SU-DHL-6 (cell line): Measurements from ENCODE around the gene ESAM.

Experiments used
- H2AFZ ChIP-seq: fragments of 200-600 bp; sonication (generic); 2 replicates; pipeline ENCODE4 v1.6.1; 2014; ENCODE audit warnings: low read depth, mild to moderate bottlenecking, moderate library complexity, mixed read lengths, antibody characterized with exemption, low read length; ENCODE audit not compliant: severe bottlenecking
- H3F3A ChIP-seq: fragments of 200-600 bp; shearing (Covaris generic); 2 replicates; pipeline ENCODE4 v1.6.0; 2016; ENCODE audit warnings: antibody characterized with exemption, mild to moderate bottlenecking; ENCODE audit not compliant: insufficient read depth
- H3K27ac ChIP-seq: fragments of 200-600 bp; sonication (generic); 2 replicates; pipeline ENCODE4 v1.5.1; 2016; ENCODE audit warnings: low read depth, mild to moderate bottlenecking, low read length, moderate library complexity, mixed read lengths
- H3K27me3 ChIP-seq: fragments of 200-600 bp; sonication (generic), shearing (Covaris generic); 2 replicates; pipeline ENCODE4 v1.6.0; 2014; ENCODE audit warnings: mild to moderate bottlenecking, low read length
- H3K36me3 ChIP-seq: fragments of 200-600 bp; sonication (generic); 2 replicates; pipeline ENCODE4 v1.6.1; 2014; ENCODE audit warnings: mild to moderate bottlenecking, low read length, mixed read lengths
- H3K4me2 ChIP-seq: fragments of 300-600, 200-600 bp; shearing (Covaris generic), sonication (generic); 2 replicates; pipeline ENCODE4 v1.6.0; 2014; ENCODE audit warnings: low read length, low read depth, mild to moderate bottlenecking; ENCODE audit not compliant: poor library complexity, severe bottlenecking
- H3K4me3 ChIP-seq: fragments of 200-600 bp; sonication (generic); 2 replicates; pipeline ENCODE4 v1.5.1; 2014; ENCODE audit warnings: antibody characterized with exemption, low read length, mild to moderate bottlenecking, mixed read lengths; ENCODE audit not compliant: insufficient read depth, poor library complexity, severe bottlenecking
- H3K79me2 ChIP-seq: fragments of 200-600 bp; sonication (generic); 2 replicates; pipeline ENCODE4 v1.6.1; 2014; ENCODE audit warnings: mild to moderate bottlenecking, low read length, moderate library complexity; ENCODE audit not compliant: insufficient read depth
- H3K9ac ChIP-seq: fragments of 200-600 bp; sonication (generic); 2 replicates; pipeline ENCODE4 v1.7.0; 2014; ENCODE audit warnings: mild to moderate bottlenecking, low read length
- H3K9me2 ChIP-seq: fragments of 200-600 bp; sonication (generic); replicated peaks from 2 replicates; pipeline ENCODE4 v1.6.1; 2014; ENCODE audit warnings: low read length; ENCODE audit not compliant: insufficient read depth
- H3K9me3 ChIP-seq: fragments of 200-600 bp; sonication (generic); 2 replicates; pipeline ENCODE4 v1.6.1; 2014; ENCODE audit warnings: low read length, mixed read lengths; ENCODE audit not compliant: insufficient read depth
- H4K20me1 ChIP-seq: fragments of 200-600 bp; sonication (generic); 2 replicates; pipeline ENCODE4 v1.6.1; 2014; ENCODE audit warnings: low read depth, mild to moderate bottlenecking, antibody characterized with exemption, low read length, moderate library complexity, mixed read lengths
- CTCF ChIP-seq: fragments of 200-600 bp; sonication (generic); IDR thresholded peaks from one replicate; pipeline ENCODE4 v1.5.1; 2017; ENCODE audit warnings: antibody characterized with exemption, mild to moderate bottlenecking, low read length, moderate library complexity; ENCODE audit not compliant: insufficient read depth, poor library complexity, severe bottlenecking
- EZH2phosphoT487 ChIP-seq: fragments of 200-600 bp; sonication (generic), shearing (Covaris generic); conservative IDR thresholded peaks from 2 replicates; pipeline ENCODE4 v1.6.1; 2018; ENCODE audit warnings: mild to moderate bottlenecking, antibody characterized with exemption, low read length, moderate library complexity, mixed read lengths

The ESAM gene

GRCh38 chr11:124788521-124788920 lies 26.4 kb upstream of the ESAM start:
- Histone ChIP-seq H3K36me3 (no peaks in the 10 kb centered on the region), H3K79me2 (peaks cover 20% of the 10 kb centered on the region), H3K4me2 (no peak overlapping the region), H3K4me3 (no peak overlapping the region), H3K9me2 (no peaks in the 10 kb centered on the region), H3K9ac (no peak overlapping the region), H3K9me3 (no peaks in the 10 kb centered on the region), H3F3A (no peaks in the 10 kb centered on the region), H4K20me1 (peaks cover 16% of the 10 kb centered on the region; the same call in 1 of the 2 replicates), H3K27me3 (no peaks in the 10 kb centered on the region), H2AFZ (no peak overlapping the region), H3K27ac (no peak overlapping the region)
- TF ChIP-seq CTCF (no peak), EZH2phosphoT487 (no peak)

GRCh38 chr11:124784051-124784450 lies 22.0 kb upstream of the ESAM start:
- Histone ChIP-seq H2AFZ (no peak overlapping the region), H3K9me2 (no peaks in the 10 kb centered on the region), H3K27me3 (no peaks in the 10 kb centered on the region), H3K27ac (no peak overlapping the region), H3F3A (no peaks in the 10 kb centered on the region), H3K36me3 (no peaks in the 10 kb centered on the region), H3K4me2 (no peak overlapping the region), H4K20me1 (0 out of 2 replicates have a peak, but pooled peaks cover 3% of the 10 kb centered on the region), H3K9ac (no peak overlapping the region), H3K4me3 (no peak overlapping the region), H3K79me2 (no peaks in the 10 kb centered on the region), H3K9me3 (no peaks in the 10 kb centered on the region)
- TF ChIP-seq EZH2phosphoT487 (no peak), CTCF (no peak)

GRCh38 chr11:124783002-124783401 lies 20.9 kb upstream of the ESAM start:
- H2AFZ ChIP-seq = no peak overlapping the region
- no peak overlapping the region for H3K4me3 ChIP-seq
- no peaks in the 10 kb centered on the region for H3K9me2 ChIP-seq
- H3K4me2 ChIP-seq = no peak overlapping the region
- H3K79me2 ChIP-seq = no peaks in the 10 kb centered on the region
- TF ChIP-seq EZH2phosphoT487 = no peak
- H3K27ac ChIP-seq = no peak overlapping the region
- no peaks in the 10 kb centered on the region for H3K9me3 ChIP-seq
- no peaks in the 10 kb centered on the region for H3K36me3 ChIP-seq
- no peaks in the 10 kb centered on the region for H3K27me3 ChIP-seq
- no peak overlapping the region for H3K9ac ChIP-seq
- H3F3A ChIP-seq = no peaks in the 10 kb centered on the region
- no peaks in the 10 kb centered on the region for H4K20me1 ChIP-seq

GRCh38 chr11:124779568-124779967 lies 17.5 kb upstream of the ESAM start:
- no peaks in the 10 kb centered on the region for H4K20me1 ChIP-seq
- no peaks in the 10 kb centered on the region for H3K9me2 ChIP-seq
- no peak overlapping the region for H2AFZ ChIP-seq
- no peak overlapping the region for H3K4me2 ChIP-seq
- H3K36me3 ChIP-seq = no peaks in the 10 kb centered on the region
- TF ChIP-seq EZH2phosphoT487 (no peak), CTCF (no peak)
- no peak overlapping the region for H3K4me3 ChIP-seq
- no peaks in the 10 kb centered on the region for H3F3A ChIP-seq
- no peaks in the 10 kb centered on the region for H3K9me3 ChIP-seq
- no peaks in the 10 kb centered on the region for H3K79me2 ChIP-seq
- H3K9ac ChIP-seq = no peak overlapping the region
- H3K27ac ChIP-seq = no peak overlapping the region
- H3K27me3 ChIP-seq = no peaks in the 10 kb centered on the region
